Esophagus squamous epithelium (tissue), 4 donors: Measurements from ENCODE around the gene ZNF747.

Experiments used
- CTCF ChIP-seq, 6 experiments: fragments of 450-650 bp in 4 of 6; fragments of 200-600 bp in 2 of 6; sonication (generic) in 2 of 6; IDR thresholded peaks; one replicate each; pipeline ENCODE4 v1.5.1; 2016 to 2019; ENCODE audit warnings: antibody characterized with exemption in 6 of 6, mild to moderate bottlenecking in 4 of 6, moderate library complexity in 4 of 6
- POLR2A ChIP-seq, 4 donors: fragments of 450-650 bp; IDR thresholded peaks; one replicate each; pipeline ENCODE4 v1.6.1; 2017; ENCODE audit warnings: antibody characterized with exemption in 4 of 4, mild to moderate bottlenecking in 4 of 4, moderate library complexity in 3 of 4

GRCh38 chr16:30561089-30561816 lies 26.6 kb upstream of the ZNF747 start:
- no peak for TF ChIP-seq CTCF (IDR thresholded peaks at IDR 0.05)
- TF ChIP-seq POLR2A (IDR thresholded peaks at IDR 0.05), result no peak
